Measurements from ENCODE around the gene KRT38. TPM values are rescaled to one million over a fixed set of nuclear protein-coding genes. Genes with fewer than 3 reads are reported as not detected.
"Not testable (repeated sequence)": the region's sequence is repeated elsewhere in the genome, so short reads cannot be mapped to it uniquely, and the experiment has no call there.

KRT38 gene
- total RNA-seq, 1 experiment from 2014 or later, result not detected

DNA sequence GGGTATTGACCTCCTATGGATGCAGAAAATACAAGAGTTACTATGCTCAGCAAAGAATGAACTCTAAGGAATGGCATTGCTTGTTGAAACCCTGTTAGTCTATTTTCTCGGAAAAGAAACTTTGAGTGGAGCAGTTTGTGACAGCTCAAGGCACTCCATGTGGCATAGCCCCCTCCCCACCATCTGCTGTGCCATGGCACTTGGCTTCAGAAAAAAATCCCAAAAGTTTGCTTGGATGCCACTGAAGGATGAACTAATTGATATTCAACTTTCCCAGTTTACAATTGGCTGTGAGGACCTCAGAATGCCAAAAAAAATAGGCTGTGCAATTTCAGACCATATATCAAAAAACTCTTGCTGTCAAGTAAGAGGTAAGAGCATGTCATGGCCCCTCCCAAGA, 45.2 kb downstream of the KRT38 start:
- no peak for DNase-seq (ENCODE audit: low read depth)

DNA sequence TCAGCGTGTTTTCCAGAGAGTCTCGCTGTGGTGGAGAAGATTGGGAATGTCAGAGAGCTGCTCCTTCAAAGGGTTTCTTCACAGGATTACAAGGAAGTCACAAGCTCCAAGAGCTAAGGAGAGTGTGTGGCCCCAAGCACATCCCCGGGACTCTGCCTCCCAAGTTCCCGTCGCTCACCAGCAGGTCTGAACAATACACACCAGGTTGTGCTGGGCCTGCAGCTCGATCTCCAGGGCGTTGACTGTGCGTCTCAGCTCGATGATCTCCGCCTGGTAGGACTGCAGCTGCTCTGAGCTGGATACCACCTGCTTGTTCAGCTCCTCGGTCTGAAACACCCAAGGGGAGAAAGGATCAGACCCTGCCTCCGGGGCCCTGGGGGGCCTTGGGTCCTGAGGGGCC, 45.7 kb downstream of the KRT38 start:
- not testable (repeated sequence) for DNase-seq (ENCODE audit: low read depth)

DNA sequence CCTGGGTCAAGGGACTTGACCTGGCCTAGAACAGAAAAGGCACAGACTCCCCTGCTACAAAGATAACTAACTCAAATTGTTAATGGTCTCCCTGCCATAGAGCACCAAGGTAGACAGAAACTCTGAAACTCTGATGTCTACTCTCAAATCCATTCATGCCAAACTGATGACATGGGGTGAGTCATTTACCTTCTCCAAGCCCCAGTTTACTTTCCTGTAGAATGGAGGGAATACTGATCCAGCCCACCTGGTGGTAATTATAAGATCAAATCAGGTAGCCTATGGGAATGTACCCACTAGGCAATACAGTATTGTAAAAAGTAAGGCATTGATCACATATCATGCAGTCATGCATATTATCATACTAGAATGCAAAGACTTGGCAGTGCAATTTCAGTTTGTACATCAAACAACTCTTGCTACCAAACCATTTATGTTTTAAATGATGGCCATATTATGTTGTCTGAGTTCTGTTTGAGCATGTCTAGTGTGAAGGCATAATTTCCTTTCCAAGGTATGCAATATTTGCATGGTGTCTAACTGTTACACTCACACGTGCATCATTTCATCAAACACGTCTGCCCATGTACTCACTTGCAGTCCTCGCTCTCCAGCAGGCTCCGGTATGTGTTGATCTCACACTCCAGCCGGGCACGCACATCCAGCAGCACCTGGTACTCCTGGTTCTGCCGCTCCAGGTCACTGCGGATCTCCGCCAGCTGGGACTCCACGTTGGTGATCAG, 46.4 kb downstream of the KRT38 start:
- no peak for DNase-seq (ENCODE audit: low read depth)

DNA sequence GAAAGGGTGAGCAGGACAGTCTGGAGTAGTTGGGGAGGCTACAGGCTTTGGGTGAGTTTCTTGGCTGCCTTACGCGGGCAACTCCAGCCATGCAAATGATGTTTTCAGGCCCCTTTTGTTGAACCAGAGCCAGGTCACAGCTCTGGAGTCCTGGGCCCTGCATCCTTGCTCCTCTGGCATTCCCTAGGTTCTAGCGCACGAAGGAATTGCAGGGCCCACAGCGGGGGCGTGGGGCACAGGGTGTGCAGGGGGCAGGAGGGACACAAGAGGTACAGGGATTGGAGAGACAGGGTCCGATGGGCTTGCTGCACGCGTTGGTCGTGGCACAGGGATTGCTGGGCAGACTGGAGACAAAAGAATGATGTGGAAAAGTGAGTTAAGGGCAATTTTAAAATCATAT, 47.0 kb downstream of the KRT38 start:
- no peak for DNase-seq (ENCODE audit: low read depth)

DNA sequence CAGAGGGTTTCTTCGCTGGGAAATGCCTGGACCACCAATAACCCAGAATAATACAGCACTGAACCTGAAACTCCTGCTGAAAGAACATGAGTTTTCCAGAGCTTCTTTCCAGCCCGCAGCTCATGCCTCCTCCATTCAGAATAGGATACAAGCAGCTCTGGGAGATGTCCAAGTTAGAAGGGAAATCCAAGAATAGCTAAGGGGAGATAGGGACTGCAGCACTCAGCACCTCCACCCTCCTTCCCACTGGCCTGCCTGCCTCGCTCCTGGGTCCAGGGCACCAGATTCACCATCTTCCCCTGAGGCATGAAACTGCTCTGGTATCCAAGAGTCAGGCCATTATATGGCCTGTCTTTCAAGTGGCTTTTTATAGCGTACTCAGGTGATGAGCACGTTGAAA, 47.5 kb downstream of the KRT38 start:
- DNase-seq (ENCODE audit: low read depth), result peak; percentile 42

DNA sequence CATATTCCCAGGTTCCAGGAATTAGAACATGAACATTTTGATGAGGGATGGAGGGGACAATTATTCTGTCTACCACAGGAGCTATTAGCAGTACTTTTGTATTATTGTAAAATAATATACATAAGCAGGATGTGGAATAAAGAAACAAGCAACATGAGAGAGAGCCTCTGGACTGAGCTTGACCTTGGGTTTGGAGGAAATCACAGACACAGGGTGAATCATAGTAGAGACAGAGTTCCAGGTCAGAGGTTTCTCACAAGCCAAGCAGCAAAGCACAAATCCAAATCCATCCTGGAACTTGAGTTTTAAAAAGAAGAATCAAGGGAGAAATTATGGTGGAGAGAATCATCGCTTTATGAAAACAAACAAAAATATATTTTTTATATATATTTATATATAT, 48.5 kb downstream of the KRT38 start:
- peak; percentile 51 for DNase-seq (ENCODE audit: low read depth)

DNA sequence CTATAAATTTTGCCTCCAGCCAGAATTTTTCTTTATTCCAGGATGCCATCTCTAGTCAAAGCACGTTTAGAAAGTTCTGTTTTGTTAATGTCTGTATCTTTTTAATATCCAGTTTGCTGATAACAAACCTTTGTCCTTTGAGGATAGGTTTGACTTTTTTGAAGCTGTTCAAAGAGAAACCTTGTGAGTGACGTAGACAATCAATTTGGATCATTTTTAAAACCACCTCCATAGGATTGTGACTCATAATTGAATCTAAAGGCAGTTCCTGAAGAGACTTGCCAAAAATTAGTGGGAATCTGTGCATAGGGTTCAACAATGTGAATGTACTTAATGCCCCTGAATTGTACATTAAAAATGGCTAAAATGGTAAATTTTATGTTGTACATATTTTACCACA, 49.2 kb downstream of the KRT38 start:
- DNase-seq (ENCODE audit: low read depth), result no peak

DNA sequence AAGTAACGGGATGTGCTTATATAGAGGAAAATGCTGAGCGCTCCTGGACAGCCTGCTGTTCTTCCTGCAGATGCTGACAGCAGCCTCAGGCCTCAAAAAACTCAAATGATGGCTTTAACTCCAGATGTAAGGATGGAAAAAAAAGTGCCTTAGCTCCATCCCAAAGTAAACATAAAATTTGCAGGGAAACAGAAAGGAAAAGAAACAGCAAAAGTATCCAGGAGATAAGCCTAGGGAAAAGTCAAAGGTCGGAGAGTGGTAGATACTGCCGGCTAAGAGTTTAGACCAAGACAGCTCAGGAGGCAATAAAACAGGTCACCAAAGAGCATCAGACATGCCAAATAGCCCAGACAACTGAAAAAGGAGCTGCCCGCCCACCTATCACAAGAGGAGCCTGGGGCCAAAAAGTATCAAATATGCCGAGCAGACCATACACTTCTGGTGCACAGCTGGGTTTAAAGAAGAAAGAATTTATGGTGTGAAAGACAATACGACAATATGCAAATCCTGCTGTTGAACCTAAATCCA, 50.3 kb downstream of the KRT38 start:
- DNase-seq (ENCODE audit: low read depth), result peak; percentile 54

DNA sequence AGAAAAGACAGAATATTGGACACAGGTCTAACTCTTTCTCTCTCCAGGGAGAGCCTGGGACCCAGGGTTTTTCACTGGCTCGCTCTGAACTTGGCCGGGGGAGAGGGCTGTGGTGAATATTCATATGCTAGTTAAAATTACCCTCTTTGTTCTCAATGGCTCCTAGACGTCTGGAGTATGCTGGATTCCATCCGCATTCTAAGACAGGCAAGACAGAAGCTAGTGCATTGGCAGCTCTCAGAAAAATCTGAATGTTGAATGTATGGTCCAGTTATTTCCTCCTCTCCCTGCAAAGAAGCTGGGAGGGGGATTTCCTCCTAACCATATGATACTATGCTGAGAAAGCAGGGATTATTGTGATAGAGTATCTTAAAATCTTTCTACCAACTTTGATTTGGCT, 53.1 kb downstream of the KRT38 start:
- DNase-seq (ENCODE audit: low read depth), result no peak

DNA sequence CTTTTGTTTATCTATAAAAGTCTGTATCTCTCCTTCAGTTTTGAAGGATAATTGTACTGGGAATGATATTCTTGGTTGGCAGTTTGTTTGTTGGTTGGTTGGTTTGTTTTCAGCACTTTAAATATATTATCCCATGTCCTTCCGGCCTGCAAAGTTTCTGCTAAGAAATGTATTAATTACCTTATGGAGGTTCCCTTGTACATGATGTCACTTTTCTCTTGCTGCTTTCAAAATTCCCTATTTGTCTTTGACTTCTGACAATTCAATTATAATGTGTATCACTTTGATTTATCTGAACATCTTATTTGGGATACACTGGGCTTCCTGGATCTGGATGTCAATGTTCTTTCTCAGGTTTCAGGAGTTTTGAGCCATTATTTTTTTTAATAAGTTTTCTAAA, 54.6 kb downstream of the KRT38 start:
- DNase-seq (ENCODE audit: low read depth), result no peak

Other genes with a start within 250 kb of the KRT38 start
- not detected in 2 replicates for gene KRTAP9-2, start 214.3 kb downstream of the KRT38 start, total RNA-seq (2014; rRNA removed; shearing (Covaris generic))
- not detected in 2 replicates for gene KRTAP9-3, start 208.5 kb downstream of the KRT38 start, total RNA-seq (2014; rRNA removed; shearing (Covaris generic))
- gene KRTAP9-8, start 203.0 kb downstream of the KRT38 start, total RNA-seq (2014; rRNA removed; shearing (Covaris generic)), result not detected in 2 replicates
- gene KRTAP9-4, start 191.3 kb downstream of the KRT38 start, total RNA-seq (2014; rRNA removed; shearing (Covaris generic)), result not detected in 2 replicates
- not detected in 2 replicates for gene KRTAP9-9, start 185.6 kb downstream of the KRT38 start, total RNA-seq (2014; rRNA removed; shearing (Covaris generic))
- gene KRTAP9-6, start 175.6 kb downstream of the KRT38 start, total RNA-seq (2014; rRNA removed; shearing (Covaris generic)), result not detected in 2 replicates
- gene KRTAP9-7, start 165.3 kb downstream of the KRT38 start, total RNA-seq (2014; rRNA removed; shearing (Covaris generic)), result not detected in 2 replicates
- not detected in 2 replicates for gene KRTAP29-1, start 138.1 kb downstream of the KRT38 start, total RNA-seq (2014; rRNA removed; shearing (Covaris generic))
- gene KRTAP16-1, start 131.7 kb downstream of the KRT38 start, total RNA-seq (2014; rRNA removed; shearing (Covaris generic)), result not detected in 2 replicates
- not detected in 2 replicates for gene KRTAP17-1, start 125.3 kb downstream of the KRT38 start, total RNA-seq (2014; rRNA removed; shearing (Covaris generic))
- gene KRT33A, start 90.2 kb downstream of the KRT38 start, total RNA-seq (2014; rRNA removed; shearing (Covaris generic)), result not detected in 2 replicates
- gene KRT33B, start 71.2 kb downstream of the KRT38 start, total RNA-seq (2014; rRNA removed; shearing (Covaris generic)), result 0.24 TPM in 1 of 2 replicates, not detected in the other
- not detected in 2 replicates for gene KRT34, start 58.7 kb downstream of the KRT38 start, total RNA-seq (2014; rRNA removed; shearing (Covaris generic))
- not detected in 2 replicates for gene KRT31, start 43.4 kb downstream of the KRT38 start, total RNA-seq (2014; rRNA removed; shearing (Covaris generic))
- not detected in 2 replicates for gene KRT37, start 16.4 kb downstream of the KRT38 start, total RNA-seq (2014; rRNA removed; shearing (Covaris generic))
- not detected in 2 replicates for gene KRT32, start 26.4 kb upstream of the KRT38 start, total RNA-seq (2014; rRNA removed; shearing (Covaris generic))
- not detected in 2 replicates for gene KRT35, start 40.2 kb upstream of the KRT38 start, total RNA-seq (2014; rRNA removed; shearing (Covaris generic))
- not detected in 2 replicates for gene KRT36, start 48.9 kb upstream of the KRT38 start, total RNA-seq (2014; rRNA removed; shearing (Covaris generic))
- 0.24 TPM in 1 of 2 replicates, not detected in the other for gene KRT13, start 64.6 kb upstream of the KRT38 start, total RNA-seq (2014; rRNA removed; shearing (Covaris generic))
- gene KRT15, start 77.9 kb upstream of the KRT38 start, total RNA-seq (2014; rRNA removed; shearing (Covaris generic)), result 3.4 and 7.3 TPM in 2 replicates
- gene KRT19, start 87.3 kb upstream of the KRT38 start, total RNA-seq (2014; rRNA removed; shearing (Covaris generic)), result 4.6 and 7.8 TPM in 2 replicates
- not detected in 2 replicates for gene KRT9, start 131.1 kb upstream of the KRT38 start, total RNA-seq (2014; rRNA removed; shearing (Covaris generic))
- gene KRT14, start 145.9 kb upstream of the KRT38 start, total RNA-seq (2014; rRNA removed; shearing (Covaris generic)), result not detected in 2 replicates
- gene KRT16, start 171.8 kb upstream of the KRT38 start, total RNA-seq (2014; rRNA removed; shearing (Covaris generic)), result 0.72 and 0.88 TPM in 2 replicates
- gene KRT17, start 183.6 kb upstream of the KRT38 start, total RNA-seq (2014; rRNA removed; shearing (Covaris generic)), result 35.9 and 48.9 TPM in 2 replicates
- gene EIF1, start 247.9 kb upstream of the KRT38 start, total RNA-seq (2014; rRNA removed; shearing (Covaris generic)), result 43.2 and 47.6 TPM in 2 replicates